Measurements from ENCODE around the gene FXYD6.

- TF ChIP-seq YY1 (IDR thresholded peaks at IDR 0.05; ENCODE audit: insufficient read depth, insufficient read length): no peak
- TF ChIP-seq ZNF274 (IDR thresholded peaks at IDR 0.05; ENCODE audit: low read depth, low read length): no peak
Measured at GRCh38 chr11:117923275-117923674, 46.8 kb upstream of the FXYD6 start.
